Suprapubic skin (tissue), 4 donors: ENCODE results near the gene MFN2. TPM values are rescaled to one million over a fixed set of nuclear protein-coding genes. Genes with fewer than 3 reads are reported as not detected.
"Not testable (repeated sequence)": the region's sequence is repeated elsewhere in the genome, so short reads cannot be mapped to it uniquely, and the experiment has no call there.

Source experiments
- DNase-seq, 2 donors: peaks; one replicate each; pipeline ENCODE4 v3.0.0-alpha.2; 2019; ENCODE audit warnings: low spot score in 2 of 2
- H3K27ac ChIP-seq: fragments of 200-600 bp; sonication (generic); one replicate; pipeline ENCODE4 v1.5.1; 2019
- H3K27me3 ChIP-seq: fragments of 200-600 bp; sonication (generic); one replicate; pipeline ENCODE4 v1.5.1; 2019
- H3K36me3 ChIP-seq: fragments of 200-600 bp; sonication (generic); one replicate; pipeline ENCODE4 v1.5.1; 2019
- H3K4me1 ChIP-seq: fragments of 200-600 bp; sonication (generic); one replicate; pipeline ENCODE4 v1.5.1; 2019
- H3K4me3 ChIP-seq: fragments of 200-600 bp; sonication (generic); one replicate; pipeline ENCODE4 v1.5.1; 2019; ENCODE audit warnings: mild to moderate bottlenecking
- H3K9me3 ChIP-seq: fragments of 200-600 bp; sonication (generic); one replicate; pipeline ENCODE4 v1.5.1; 2019
- EP300 ChIP-seq: sonication (generic); formaldehyde crosslinking; IDR thresholded peaks from one replicate; pipeline ENCODE4 v1.6.1; 2017; ENCODE audit warnings: antibody characterized with exemption
- POLR2A ChIP-seq, 2 donors: fragments of 450-650 bp; IDR thresholded peaks; one replicate each; pipeline ENCODE4 v1.6.1; 2017; ENCODE audit warnings: antibody characterized with exemption in 2 of 2, mild to moderate bottlenecking in 2 of 2, moderate library complexity in 2 of 2
- POLR2AphosphoS5 ChIP-seq, 3 donors: sonication (generic); formaldehyde crosslinking; IDR thresholded peaks; one replicate each; pipeline ENCODE4 v1.6.1; 2017; ENCODE audit warnings: antibody characterized with exemption in 3 of 3
- WGBS: methylation state at CpG from one replicate; pipeline ENCODE4 v1.1.5; 2018; 5-methylcytosine and 5-hydroxymethylcytosine counted together
- total RNA-seq, 4 donors: library from RNA; depleted of rRNA; stranded (reverse); fragments of >200 nt; gene quantifications; one replicate each; pipeline ENCODE4 v1.1.0, GENCODE V29; 2016
- TF ChIP-seq, protein P1 (sequence below), 2 donors: fragments of 200-600 bp in 1 of 2; fragments of 450-650 bp in 1 of 2; sonication (generic) in 1 of 2; IDR thresholded peaks; one replicate each; pipeline ENCODE4 v1.5.1; 2016 to 2019; ENCODE audit warnings: antibody characterized with exemption in 2 of 2, mild to moderate bottlenecking in 1 of 2, moderate library complexity in 1 of 2

Gene MFN2
- total RNA-seq, 4 donors from 2014 or later, result 106 to 146 (median 124) TPM

DNA sequence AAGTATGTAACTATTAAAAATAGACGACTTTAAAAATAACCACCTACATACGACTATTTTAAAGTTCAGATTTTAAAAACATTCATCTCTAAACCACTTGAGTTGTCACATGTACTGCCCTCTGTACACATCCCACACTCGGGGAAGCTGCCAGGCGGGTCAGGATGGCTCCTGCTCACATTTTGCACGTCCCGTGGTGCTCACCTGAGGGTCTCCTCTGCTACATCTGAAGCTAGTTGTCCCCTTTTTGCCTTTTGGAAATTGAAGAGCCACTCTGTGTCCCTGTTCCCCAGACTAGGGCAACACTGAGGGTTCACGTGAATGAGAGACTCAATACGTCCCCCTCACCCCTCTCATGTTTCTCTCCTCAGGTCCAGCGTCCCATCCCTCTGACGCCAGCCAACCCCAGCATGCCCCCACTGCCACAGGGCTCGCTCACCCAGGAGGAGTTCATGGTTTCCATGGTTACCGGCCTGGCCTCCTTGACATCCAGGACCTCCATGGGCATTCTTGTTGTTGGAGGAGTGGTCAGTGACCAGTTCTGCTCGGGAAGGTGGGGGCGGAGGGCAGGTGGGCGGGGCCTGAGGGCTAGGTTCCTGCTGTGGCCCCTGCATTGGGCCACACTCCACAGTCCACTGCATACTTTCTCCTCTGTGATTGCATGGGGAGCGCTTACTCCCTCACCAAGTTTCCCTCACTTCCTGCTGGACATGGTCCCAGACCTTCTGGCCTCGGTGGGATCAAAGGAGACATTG lies 26.1 kb downstream of the MFN2 start:
- peaks cover 98% of the 10 kb centered on the region for H3K36me3 ChIP-seq
- no peak for DNase-seq
- H3K9me3 ChIP-seq, result no peaks in the 10 kb centered on the region
- H3K27me3 ChIP-seq, result no peaks in the 10 kb centered on the region
- H3K27ac ChIP-seq, result no peak overlapping the region
- no peaks in the 10 kb centered on the region for H3K4me1 ChIP-seq
- TF ChIP-seq, protein P1, sequence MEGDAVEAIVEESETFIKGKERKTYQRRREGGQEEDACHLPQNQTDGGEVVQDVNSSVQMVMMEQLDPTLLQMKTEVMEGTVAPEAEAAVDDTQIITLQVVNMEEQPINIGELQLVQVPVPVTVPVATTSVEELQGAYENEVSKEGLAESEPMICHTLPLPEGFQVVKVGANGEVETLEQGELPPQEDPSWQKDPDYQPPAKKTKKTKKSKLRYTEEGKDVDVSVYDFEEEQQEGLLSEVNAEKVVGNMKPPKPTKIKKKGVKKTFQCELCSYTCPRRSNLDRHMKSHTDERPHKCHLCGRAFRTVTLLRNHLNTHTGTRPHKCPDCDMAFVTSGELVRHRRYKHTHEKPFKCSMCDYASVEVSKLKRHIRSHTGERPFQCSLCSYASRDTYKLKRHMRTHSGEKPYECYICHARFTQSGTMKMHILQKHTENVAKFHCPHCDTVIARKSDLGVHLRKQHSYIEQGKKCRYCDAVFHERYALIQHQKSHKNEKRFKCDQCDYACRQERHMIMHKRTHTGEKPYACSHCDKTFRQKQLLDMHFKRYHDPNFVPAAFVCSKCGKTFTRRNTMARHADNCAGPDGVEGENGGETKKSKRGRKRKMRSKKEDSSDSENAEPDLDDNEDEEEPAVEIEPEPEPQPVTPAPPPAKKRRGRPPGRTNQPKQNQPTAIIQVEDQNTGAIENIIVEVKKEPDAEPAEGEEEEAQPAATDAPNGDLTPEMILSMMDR (IDR thresholded peaks at IDR 0.05), result no peak
- no peak for TF ChIP-seq EP300
- TF ChIP-seq POLR2A (IDR thresholded peaks at IDR 0.05), result no peak
- no peak for TF ChIP-seq POLR2AphosphoS5 (IDR thresholded peaks at IDR 0.05)
- H3K4me3 ChIP-seq, result no peak overlapping the region
- 88% methylated on average over 17 of the region's 17 CpGs for WGBS

DNA sequence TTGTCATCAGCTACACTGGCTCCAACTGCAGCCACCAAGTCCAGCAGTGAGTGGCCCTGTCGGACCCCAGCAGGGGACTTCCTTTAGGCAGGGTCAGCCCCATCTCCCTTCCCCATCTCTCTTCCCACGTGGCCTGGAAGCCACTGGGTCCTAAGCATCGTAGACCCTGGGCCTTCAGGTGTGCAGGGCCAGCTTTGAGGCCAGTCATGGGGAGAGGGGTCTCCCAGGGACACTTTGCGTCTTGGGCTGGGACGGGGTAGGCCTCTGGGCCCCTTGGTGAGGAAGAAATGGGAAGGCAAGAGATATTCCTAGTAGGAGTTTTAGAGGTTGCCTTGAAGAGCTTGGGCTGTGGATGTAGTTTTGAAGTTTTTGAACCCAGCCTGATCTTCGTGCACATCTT lies 27.0 kb downstream of the MFN2 start:
- WGBS, result 88% methylated on average over 3 of the region's 6 CpGs
- Histone ChIP-seq H3K4me1 (no peaks in the 10 kb centered on the region), H3K4me3 (no peak overlapping the region), H3K27me3 (no peaks in the 10 kb centered on the region), H3K36me3 (peaks cover 98% of the 10 kb centered on the region), H3K9me3 (no peaks in the 10 kb centered on the region), H3K27ac (no peak overlapping the region)
- no peak for DNase-seq
- TF ChIP-seq, protein P1 (IDR thresholded peaks at IDR 0.05), result no peak
- no peak for TF ChIP-seq EP300
- no peak for TF ChIP-seq POLR2AphosphoS5 (IDR thresholded peaks at IDR 0.05)
- TF ChIP-seq POLR2A (IDR thresholded peaks at IDR 0.05), result no peak

DNA sequence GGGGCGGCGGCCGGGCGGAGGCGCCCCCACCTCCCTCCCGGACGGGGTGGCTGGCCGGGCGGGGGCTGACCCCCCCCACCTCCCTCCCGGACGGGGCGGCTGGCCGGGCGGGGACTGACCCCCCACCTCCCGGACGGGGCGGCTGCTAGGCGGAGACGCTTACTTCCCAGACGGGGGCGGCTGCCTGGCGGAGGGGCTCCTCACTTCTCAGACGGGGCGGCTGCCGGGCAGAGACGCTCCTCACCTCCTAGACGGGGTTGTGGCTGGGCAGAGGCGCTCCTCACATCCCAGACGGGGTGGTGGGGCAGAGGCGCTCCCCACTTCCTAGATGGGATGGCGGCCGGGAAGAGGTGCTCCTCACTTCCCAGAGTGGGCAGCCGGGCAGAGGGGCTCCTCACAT lies 28.1 kb downstream of the MFN2 start:
- H3K27me3 ChIP-seq, H3K27ac ChIP-seq, H3K4me1 ChIP-seq, DNase-seq, H3K9me3 ChIP-seq, H3K4me3 ChIP-seq: not testable (repeated sequence)
- 100% methylated on average over 1 of the region's 33 CpGs for WGBS
- H3K36me3 ChIP-seq, result peaks cover 94% of the 10 kb centered on the region

DNA sequence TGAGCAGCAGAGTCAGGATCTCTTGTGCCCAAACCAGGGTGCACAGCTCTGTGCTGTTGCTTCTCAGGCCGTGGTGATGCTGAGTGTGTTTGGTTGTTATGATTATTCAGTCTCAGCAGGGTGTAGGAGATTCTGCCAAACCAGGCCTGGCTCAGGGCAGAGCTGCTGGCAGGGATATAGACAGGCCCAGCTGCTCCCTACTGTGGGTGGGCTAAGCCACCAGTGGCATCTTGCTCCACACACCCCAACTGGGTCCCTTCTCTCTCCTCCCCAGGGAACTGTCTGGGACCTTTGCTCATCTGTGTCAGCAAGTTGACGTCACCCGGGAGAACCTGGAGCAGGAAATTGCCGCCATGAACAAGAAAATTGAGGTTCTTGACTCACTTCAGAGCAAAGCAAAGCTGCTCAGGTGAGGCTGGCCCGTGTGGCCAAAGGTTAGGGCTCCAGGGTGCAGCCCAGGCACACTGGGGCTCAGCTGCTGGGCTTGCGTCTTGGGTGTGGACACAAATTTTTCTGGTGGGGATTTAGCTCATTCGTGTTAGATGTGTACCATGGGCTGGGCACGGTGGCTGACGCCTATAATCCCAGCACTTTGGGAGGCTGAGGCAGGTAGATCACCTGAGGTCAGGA lies 29.2 kb downstream of the MFN2 start:
- Histone ChIP-seq H3K9me3 (no peaks in the 10 kb centered on the region), H3K36me3 (peaks cover 83% of the 10 kb centered on the region), H3K27ac (no peak overlapping the region), H3K4me3 (no peak overlapping the region), H3K27me3 (no peaks in the 10 kb centered on the region), H3K4me1 (no peaks in the 10 kb centered on the region)
- TF ChIP-seq POLR2A (IDR thresholded peaks at IDR 0.05) (no peak), POLR2AphosphoS5 (IDR thresholded peaks at IDR 0.05) (no peak), EP300 (no peak)
- TF ChIP-seq, protein P1 (IDR thresholded peaks at IDR 0.05), result no peak
- WGBS, result 85% methylated on average over 4 of the region's 9 CpGs
- no peak for DNase-seq

DNA sequence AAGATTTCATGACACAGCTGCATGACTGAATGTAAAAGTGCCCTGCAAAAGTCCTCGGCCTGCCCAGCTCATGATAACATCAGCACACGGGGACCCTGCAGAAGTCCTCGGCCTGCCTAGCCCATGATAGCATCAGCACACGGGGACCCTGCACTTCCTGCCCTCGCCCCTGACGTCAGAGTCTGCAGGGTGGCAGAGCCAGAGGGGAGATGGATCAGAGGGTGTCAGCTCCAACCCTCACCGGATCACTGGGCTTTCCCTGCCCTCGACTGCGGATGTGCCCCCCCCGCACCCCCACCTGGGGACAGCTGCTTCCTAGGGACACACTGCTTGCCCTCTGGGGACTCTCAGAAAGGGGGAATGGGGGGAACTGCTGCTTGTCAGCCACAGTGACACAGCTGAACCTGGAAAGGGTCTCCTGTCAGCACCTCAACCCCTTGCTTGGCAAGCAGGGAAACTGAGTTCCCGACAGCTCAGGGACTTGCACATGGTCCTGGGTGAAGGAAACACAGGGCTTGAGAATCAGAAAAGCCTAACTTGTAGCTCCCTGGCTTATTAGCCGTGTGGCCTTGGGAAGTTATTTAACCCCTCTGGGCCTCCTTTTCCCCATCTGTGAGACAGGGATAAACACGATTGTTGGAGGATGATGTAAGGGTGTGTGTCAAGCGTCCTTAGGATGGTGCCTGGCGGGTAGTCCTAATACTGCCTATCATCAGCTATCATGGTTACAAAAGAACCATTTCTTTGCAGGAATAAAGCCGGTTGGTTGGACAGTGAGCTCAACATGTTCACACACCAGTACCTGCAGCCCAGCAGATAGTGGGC lies 30.7 kb downstream of the MFN2 start:
- no peak overlapping the region for H3K27ac ChIP-seq
- no peaks in the 10 kb centered on the region for H3K27me3 ChIP-seq
- no peak overlapping the region for H3K4me3 ChIP-seq
- no peak for DNase-seq
- TF ChIP-seq POLR2A (IDR thresholded peaks at IDR 0.05) (no peak), EP300 (no peak), POLR2AphosphoS5 (IDR thresholded peaks at IDR 0.05) (no peak)
- TF ChIP-seq, protein P1 (IDR thresholded peaks at IDR 0.05), result no peak
- H3K9me3 ChIP-seq, result no peaks in the 10 kb centered on the region
- H3K36me3 ChIP-seq, result peaks cover 68% of the 10 kb centered on the region
- WGBS, result 84% methylated on average over 15 of the region's 16 CpGs
- no peaks in the 10 kb centered on the region for H3K4me1 ChIP-seq
